Neuron (in vitro differentiated cells): ENCODE results near the gene UROC1.

ENCODE experiments used
- H2AFZ ChIP-seq: one replicate; pipeline ENCODE4 v1.6.1; 2013; ENCODE audit warnings: low read depth, mild to moderate bottlenecking, inconsistent platforms, low read length, moderate library complexity
- H3K27me3 ChIP-seq: one replicate; pipeline ENCODE4 v1.6.1; 2013; ENCODE audit warnings: low read length; ENCODE audit not compliant: insufficient read depth
- H3K36me3 ChIP-seq: one replicate; pipeline ENCODE4 v1.6.1; 2013; ENCODE audit warnings: low read length; ENCODE audit not compliant: insufficient read depth
- H3K4me1 ChIP-seq: one replicate; pipeline ENCODE4 v1.6.1; 2013; ENCODE audit warnings: low read length; ENCODE audit not compliant: insufficient read depth
- H3K4me3 ChIP-seq: 2 replicates; pipeline ENCODE4 v1.5.1; 2013; ENCODE audit warnings: mild to moderate bottlenecking, low read length, moderate library complexity
- H3K9me3 ChIP-seq: one replicate; pipeline ENCODE4 v1.6.1; 2013; ENCODE audit warnings: low read length

Gene UROC1

DNA sequence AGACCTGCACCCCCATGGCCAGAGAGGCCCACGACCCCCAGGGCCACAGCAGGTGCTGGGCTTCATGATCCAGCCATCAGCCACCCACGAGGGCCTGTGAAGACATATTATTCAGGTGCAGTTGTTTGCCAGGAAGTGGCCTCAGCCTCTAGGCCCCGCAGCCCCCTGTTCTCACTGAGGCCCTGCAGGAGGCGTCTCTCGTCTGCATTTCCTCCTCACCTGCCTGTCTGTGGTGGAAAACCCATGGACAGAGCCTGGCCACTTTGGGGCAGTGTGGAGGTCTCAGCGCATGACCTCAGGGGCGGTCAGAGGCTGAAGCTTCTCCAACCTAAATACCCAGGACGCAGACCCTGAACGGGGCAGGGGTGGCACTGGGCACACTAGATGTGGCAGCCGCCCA is 18.6 kb downstream of the UROC1 start:
- peaks cover 8% of the 10 kb centered on the region for H3K4me1 ChIP-seq
- no peak overlapping the region for H3K4me3 ChIP-seq
- no peaks in the 10 kb centered on the region for H3K36me3 ChIP-seq
- no peak overlapping the region for H2AFZ ChIP-seq
- H3K27me3 ChIP-seq: peaks cover 6% of the 10 kb centered on the region
- no peaks in the 10 kb centered on the region for H3K9me3 ChIP-seq

DNA sequence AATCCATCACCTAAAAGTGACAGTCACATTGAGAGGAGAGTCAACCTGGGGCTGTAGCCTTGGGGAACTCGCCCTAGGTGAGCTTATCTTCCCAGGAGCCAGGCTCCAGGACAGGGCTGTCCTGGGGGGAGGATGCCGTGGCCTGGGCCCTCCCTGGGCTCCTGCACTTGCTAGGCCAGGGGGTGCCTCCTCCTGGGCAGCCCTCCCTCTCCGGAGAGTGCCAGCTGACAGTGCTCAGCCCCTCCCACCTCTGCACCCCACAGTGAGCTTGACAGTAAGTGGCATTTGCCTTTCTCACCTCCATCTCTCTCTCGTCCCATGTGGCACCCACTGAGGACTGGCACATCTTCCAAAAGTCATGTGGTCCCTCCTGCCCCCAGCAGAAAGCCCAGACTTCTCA is 19.1 kb downstream of the UROC1 start:
- Histone ChIP-seq H3K27me3 (peaks cover 6% of the 10 kb centered on the region), H2AFZ (no peak overlapping the region), H3K36me3 (no peaks in the 10 kb centered on the region), H3K4me1 (peaks cover 8% of the 10 kb centered on the region), H3K9me3 (no peaks in the 10 kb centered on the region), H3K4me3 (no peak overlapping the region)

DNA sequence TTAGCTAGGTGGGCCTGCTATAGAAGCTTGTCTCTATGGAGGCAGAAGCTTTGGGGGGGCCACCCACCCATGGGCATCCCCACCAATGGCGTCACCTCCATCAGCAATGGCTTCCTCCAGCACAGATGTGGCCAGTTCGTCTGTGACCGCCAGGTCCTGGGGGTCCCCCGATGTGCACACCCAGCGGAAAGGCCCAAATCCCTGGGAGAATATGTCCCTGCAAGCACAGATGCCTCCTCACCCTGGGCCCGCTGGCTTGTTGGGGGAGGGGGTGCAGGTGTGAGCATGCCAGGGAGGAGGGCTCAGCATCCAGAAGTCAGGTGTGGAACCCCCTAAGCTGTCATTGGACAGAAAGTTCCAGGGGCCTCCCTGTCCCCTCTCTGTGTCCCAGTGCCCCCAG is 19.6 kb downstream of the UROC1 start:
- Histone ChIP-seq H2AFZ (no peak overlapping the region), H3K4me1 (peaks cover 8% of the 10 kb centered on the region), H3K36me3 (no peaks in the 10 kb centered on the region), H3K9me3 (no peaks in the 10 kb centered on the region), H3K27me3 (peaks cover 10% of the 10 kb centered on the region), H3K4me3 (no peak overlapping the region)

- H3K4me3 ChIP-seq: no peak overlapping the region
- peaks cover 8% of the 10 kb centered on the region for H3K4me1 ChIP-seq
- peaks cover 15% of the 10 kb centered on the region for H3K27me3 ChIP-seq
- H2AFZ ChIP-seq: no peak overlapping the region
- H3K36me3 ChIP-seq: no peaks in the 10 kb centered on the region
- no peaks in the 10 kb centered on the region for H3K9me3 ChIP-seq
These were observed 20.4 kb downstream of the UROC1 start for GRCh38 chr3:126496894-126497850.

GRCh38 chr3:126495786-126496185 is 21.8 kb downstream of the UROC1 start:
- Histone ChIP-seq H3K4me3 (no peak overlapping the region), H3K36me3 (no peaks in the 10 kb centered on the region), H3K27me3 (peaks cover 16% of the 10 kb centered on the region), H3K9me3 (no peaks in the 10 kb centered on the region), H2AFZ (no peak overlapping the region), H3K4me1 (peaks cover 2% of the 10 kb centered on the region)

- no peaks in the 10 kb centered on the region for H3K9me3 ChIP-seq
- H3K4me3 ChIP-seq: no peak overlapping the region
- no peaks in the 10 kb centered on the region for H3K4me1 ChIP-seq
- H3K36me3 ChIP-seq: no peaks in the 10 kb centered on the region
- peaks cover 16% of the 10 kb centered on the region for H3K27me3 ChIP-seq
- no peak overlapping the region for H2AFZ ChIP-seq
These were observed 22.7 kb downstream of the UROC1 start for GRCh38 chr3:126494970-126495230.

GRCh38 chr3:126494204-126494969 is 23.2 kb downstream of the UROC1 start:
- no peaks in the 10 kb centered on the region for H3K4me1 ChIP-seq
- H3K4me3 ChIP-seq: no peak overlapping the region
- H3K27me3 ChIP-seq: peaks cover 16% of the 10 kb centered on the region
- H2AFZ ChIP-seq: no peak overlapping the region
- H3K9me3 ChIP-seq: no peaks in the 10 kb centered on the region
- no peaks in the 10 kb centered on the region for H3K36me3 ChIP-seq

DNA sequence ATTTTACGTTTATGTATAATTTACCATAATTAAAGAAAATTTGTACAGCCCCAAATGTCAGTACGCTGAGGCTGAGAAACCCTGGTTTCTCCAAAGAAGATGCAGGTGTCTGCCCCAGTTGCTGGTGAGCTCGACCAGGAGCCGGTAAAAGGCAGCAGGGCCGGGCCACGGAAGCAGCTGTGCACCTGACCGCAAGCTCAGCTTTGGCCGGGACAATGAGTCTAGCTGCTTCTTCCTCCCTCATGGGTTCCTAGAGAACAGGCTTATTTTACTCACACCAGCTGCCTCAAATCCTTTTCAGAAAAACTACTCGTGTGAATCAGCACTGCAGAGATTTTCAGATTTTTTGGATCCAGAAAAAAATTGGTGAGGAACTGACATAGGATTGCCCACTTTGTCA is 23.8 kb downstream of the UROC1 start:
- Histone ChIP-seq H3K9me3 (no peaks in the 10 kb centered on the region), H3K27me3 (peaks cover 16% of the 10 kb centered on the region), H3K4me3 (no peak overlapping the region)

DNA sequence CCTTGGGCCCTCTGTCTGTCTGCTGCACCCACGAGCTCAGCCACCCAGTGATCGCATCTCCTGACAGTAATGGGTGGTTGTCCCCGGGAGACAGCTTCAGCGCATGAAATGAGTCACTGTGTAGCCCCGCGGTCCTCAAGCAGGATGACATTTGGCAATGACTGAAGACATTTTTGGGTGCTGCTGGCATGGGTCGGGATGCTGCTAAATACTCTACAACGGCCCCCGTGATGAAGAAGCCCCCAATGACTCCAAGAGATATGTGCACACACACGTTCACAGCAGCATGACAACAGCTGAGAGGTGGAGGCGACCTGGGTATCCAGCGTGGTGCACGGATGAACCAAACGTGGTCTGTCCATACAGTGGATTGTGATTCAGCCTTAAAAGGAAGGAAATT is 24.5 kb downstream of the UROC1 start:
- H3K4me3 ChIP-seq: no peak overlapping the region
- no peaks in the 10 kb centered on the region for H3K9me3 ChIP-seq
- H2AFZ ChIP-seq: no peak overlapping the region
- H3K27me3 ChIP-seq: peaks cover 16% of the 10 kb centered on the region
- H3K36me3 ChIP-seq: no peaks in the 10 kb centered on the region
- no peaks in the 10 kb centered on the region for H3K4me1 ChIP-seq

More for the DNA sequence above, 23.8 kb downstream of the UROC1 start:
- Histone ChIP-seq H3K4me1 (no peaks in the 10 kb centered on the region), H2AFZ (no peak overlapping the region), H3K36me3 (no peaks in the 10 kb centered on the region)

DNA sequence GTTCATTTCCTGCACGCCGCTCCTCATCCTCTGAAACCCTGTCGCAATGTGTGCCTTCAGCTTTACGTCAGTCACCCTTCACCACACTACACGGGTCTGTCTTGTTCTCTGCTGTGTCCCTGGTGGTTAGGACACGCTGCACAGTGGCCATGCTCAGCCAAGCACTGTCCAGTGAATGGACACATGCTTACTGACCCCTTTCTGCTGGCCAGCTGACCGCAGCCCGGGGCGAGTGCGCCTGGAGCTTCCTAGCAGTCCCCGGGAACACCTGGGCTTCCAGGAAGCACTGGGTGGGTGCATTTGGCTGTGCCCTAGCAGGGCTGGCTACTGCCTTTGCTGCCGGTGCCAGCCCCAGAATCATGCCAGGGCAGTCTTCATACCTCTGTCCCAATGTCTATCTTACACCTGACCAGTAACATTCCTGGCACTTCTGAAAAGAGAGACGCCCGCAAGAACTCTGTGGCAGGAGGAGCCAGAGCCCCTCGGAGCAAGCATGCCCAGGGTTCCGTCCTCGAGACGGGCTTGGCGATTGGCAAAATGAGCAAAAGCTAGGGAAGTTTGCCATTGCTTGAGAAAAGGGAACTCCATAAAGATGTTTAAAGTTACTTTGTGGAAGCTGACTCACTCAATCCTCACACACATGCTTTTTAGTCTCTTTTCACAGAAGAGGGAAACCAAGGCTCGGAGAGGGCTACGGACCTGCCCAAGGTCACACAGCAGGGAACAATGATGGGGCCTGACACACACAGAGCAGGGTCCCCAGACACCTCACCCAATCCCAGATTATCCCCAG is 26.2 kb downstream of the UROC1 start:
- H3K4me3 ChIP-seq: no peak overlapping the region
- H2AFZ ChIP-seq: no peak overlapping the region
- H3K4me1 ChIP-seq: peaks cover 2% of the 10 kb centered on the region
- H3K27me3 ChIP-seq: peaks cover 16% of the 10 kb centered on the region
- no peaks in the 10 kb centered on the region for H3K36me3 ChIP-seq
- no peaks in the 10 kb centered on the region for H3K9me3 ChIP-seq

- no peaks in the 10 kb centered on the region for H3K36me3 ChIP-seq
- no peaks in the 10 kb centered on the region for H3K9me3 ChIP-seq
- H3K4me3 ChIP-seq: no peak overlapping the region
- no peak overlapping the region for H2AFZ ChIP-seq
- H3K27me3 ChIP-seq: peaks cover 16% of the 10 kb centered on the region
- peaks cover 8% of the 10 kb centered on the region for H3K4me1 ChIP-seq
These were observed 27.0 kb downstream of the UROC1 start for GRCh38 chr3:126490619-126491018.

- H3K4me3 ChIP-seq: no peak overlapping the region
- H3K36me3 ChIP-seq: no peaks in the 10 kb centered on the region
- no peak overlapping the region for H2AFZ ChIP-seq
- H3K4me1 ChIP-seq: peaks cover 22% of the 10 kb centered on the region
- peaks cover 11% of the 10 kb centered on the region for H3K27me3 ChIP-seq
- H3K9me3 ChIP-seq: no peaks in the 10 kb centered on the region
These were observed 28.5 kb downstream of the UROC1 start for GRCh38 chr3:126488886-126489569.
